ENCODE measurements around the gene DIP2C.
"Not testable (repeated sequence)": the region's sequence is repeated elsewhere in the genome, so short reads cannot be mapped to it uniquely, and the experiment has no call there.

DIP2C gene

DNA sequence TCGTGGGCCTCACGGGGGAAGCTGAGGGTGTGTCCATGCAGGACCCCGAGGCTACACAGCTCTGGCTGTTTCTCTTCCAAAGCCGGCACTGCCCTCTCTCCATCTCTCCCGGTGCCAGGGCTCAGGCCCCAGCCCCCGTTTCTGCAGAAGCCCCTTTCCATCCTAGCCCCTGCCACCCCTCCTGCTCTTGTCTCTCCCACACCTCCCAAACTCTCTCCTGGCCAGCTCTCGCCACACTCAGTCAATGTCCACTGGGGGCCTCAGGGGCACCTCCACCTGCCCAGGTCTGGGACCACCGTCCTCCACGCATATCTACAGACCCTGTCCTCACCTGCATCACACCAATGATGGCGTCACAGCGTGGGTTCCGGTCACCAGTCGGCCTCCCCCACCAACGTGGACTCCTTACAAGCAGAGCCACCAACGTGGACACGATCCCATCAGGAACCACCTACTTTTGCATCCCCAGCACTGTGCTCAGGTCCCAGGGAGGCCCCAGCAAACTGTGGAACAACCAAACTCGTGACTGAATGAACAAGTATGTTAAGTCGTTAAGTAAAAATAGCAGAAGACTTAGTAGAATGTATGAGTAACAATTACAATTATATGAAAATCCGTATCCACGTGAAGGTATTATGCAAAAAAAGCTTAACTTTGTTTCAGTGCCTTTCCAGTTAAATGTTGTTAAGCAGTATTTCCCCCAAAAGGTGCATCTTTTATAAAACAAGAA lies 38.4 kb downstream of the DIP2C start:
- Histone ChIP-seq H3K27ac (no peak overlapping the region), H3K4me3 (ENCODE audit: low read depth, low read length) (no peak overlapping the region), H3K9me3 (ENCODE audit: severe bottlenecking) (no peaks in the 10 kb centered on the region), H3K36me3 (no peaks in the 10 kb centered on the region), H3K27me3 (ENCODE audit: insufficient read depth, low read depth, severe bottlenecking) (no peaks in the 10 kb centered on the region)
- DNase-seq = no peak
- TF ChIP-seq, protein P1, sequence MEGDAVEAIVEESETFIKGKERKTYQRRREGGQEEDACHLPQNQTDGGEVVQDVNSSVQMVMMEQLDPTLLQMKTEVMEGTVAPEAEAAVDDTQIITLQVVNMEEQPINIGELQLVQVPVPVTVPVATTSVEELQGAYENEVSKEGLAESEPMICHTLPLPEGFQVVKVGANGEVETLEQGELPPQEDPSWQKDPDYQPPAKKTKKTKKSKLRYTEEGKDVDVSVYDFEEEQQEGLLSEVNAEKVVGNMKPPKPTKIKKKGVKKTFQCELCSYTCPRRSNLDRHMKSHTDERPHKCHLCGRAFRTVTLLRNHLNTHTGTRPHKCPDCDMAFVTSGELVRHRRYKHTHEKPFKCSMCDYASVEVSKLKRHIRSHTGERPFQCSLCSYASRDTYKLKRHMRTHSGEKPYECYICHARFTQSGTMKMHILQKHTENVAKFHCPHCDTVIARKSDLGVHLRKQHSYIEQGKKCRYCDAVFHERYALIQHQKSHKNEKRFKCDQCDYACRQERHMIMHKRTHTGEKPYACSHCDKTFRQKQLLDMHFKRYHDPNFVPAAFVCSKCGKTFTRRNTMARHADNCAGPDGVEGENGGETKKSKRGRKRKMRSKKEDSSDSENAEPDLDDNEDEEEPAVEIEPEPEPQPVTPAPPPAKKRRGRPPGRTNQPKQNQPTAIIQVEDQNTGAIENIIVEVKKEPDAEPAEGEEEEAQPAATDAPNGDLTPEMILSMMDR (IDR thresholded peaks at IDR 0.05; ENCODE audit: low read depth, low read length) = no peak

DNA sequence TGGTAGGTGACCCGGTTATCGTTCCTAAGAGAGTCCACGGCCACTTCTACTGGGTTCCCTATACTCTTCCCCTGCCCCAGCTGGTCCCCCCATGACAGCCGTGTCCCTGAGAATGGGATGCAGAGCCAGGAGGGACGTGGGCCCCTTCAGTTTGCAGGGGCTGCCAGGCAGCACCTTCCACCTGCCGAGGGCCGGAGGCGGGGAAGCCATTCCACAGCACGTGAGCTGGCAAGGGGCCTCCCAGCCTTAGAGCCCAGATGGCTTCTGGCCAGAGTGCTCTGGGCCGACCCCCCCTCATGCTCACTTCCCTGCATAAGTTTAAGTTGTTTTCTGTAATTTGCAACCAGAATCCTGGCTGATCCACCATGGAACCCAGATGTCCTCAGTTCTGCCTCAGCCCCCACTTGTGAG lies 39.0 kb downstream of the DIP2C start:
- no peaks in the 10 kb centered on the region for H3K36me3 ChIP-seq
- TF ChIP-seq, protein P1 (IDR thresholded peaks at IDR 0.05; ENCODE audit: low read depth, low read length) = no peak
- no peak overlapping the region for H3K27ac ChIP-seq
- H3K27me3 ChIP-seq (ENCODE audit: insufficient read depth, low read depth, severe bottlenecking) = no peaks in the 10 kb centered on the region
- no peak overlapping the region for H3K4me3 ChIP-seq (ENCODE audit: low read depth, low read length)
- no peaks in the 10 kb centered on the region for H3K9me3 ChIP-seq (ENCODE audit: severe bottlenecking)
- no peak for DNase-seq

DNA sequence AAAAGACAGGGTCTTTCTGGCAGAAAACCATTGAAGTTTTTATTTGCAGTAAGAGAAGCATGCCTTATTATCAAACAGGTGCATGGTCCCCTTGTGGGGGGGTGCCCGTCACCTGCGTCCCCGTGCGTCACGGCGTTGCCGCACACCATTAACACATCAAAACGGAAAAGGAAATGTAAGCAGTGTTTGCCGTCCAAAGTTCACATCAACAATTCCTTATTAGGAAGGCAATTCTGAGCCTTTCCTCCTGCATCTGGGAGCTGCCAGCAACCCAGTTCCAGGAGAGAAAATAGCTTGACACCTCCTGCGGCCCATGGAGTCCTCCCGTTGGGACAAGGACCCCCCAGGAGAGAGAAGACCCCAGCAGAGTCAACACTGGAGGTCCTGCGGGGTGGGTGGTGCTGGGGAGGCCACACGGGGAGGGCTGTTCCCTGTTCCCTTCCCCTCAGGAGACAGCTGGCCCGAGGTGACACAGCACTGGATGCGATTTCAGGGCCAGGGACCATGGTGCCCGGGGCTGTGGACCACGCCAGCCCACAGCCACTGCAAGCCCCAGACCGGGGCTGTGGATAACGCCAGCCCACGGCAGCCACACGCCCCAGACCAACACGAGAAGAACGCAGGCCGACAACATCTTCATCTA lies 39.5 kb downstream of the DIP2C start:
- DNase-seq = no peak
- TF ChIP-seq, protein P1 (IDR thresholded peaks at IDR 0.05; ENCODE audit: low read depth, low read length) = no peak
- no peak overlapping the region for H3K27ac ChIP-seq
- H3K9me3 ChIP-seq (ENCODE audit: severe bottlenecking) = no peaks in the 10 kb centered on the region
- H3K36me3 ChIP-seq = no peaks in the 10 kb centered on the region
- no peaks in the 10 kb centered on the region for H3K27me3 ChIP-seq (ENCODE audit: insufficient read depth, low read depth, severe bottlenecking)
- H3K4me3 ChIP-seq (ENCODE audit: low read depth, low read length) = no peak overlapping the region

DNA sequence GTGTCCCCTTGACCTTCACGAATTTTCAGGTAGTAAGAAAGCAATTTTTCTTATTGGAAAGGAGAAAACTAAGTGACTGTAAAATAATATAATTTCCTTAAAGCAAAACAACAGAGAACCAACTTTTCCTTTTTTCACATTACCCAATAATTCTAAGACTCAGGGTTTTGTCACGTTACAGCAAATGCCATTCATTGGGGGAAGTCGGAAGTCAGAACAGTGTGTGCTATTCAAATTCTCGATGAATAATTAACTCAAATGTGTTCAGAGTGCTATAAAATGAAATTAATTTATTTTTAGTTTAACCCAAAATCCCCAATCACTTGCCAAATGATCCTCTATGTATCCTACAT lies 40.0 kb downstream of the DIP2C start:
- Histone ChIP-seq H3K27ac (no peak overlapping the region), H3K4me3 (ENCODE audit: low read depth, low read length) (no peak overlapping the region), H3K9me3 (ENCODE audit: severe bottlenecking) (no peaks in the 10 kb centered on the region), H3K36me3 (no peaks in the 10 kb centered on the region), H3K27me3 (ENCODE audit: insufficient read depth, low read depth, severe bottlenecking) (no peaks in the 10 kb centered on the region)
- TF ChIP-seq, protein P1 (IDR thresholded peaks at IDR 0.05; ENCODE audit: low read depth, low read length) = no peak
- DNase-seq = no peak

DNA sequence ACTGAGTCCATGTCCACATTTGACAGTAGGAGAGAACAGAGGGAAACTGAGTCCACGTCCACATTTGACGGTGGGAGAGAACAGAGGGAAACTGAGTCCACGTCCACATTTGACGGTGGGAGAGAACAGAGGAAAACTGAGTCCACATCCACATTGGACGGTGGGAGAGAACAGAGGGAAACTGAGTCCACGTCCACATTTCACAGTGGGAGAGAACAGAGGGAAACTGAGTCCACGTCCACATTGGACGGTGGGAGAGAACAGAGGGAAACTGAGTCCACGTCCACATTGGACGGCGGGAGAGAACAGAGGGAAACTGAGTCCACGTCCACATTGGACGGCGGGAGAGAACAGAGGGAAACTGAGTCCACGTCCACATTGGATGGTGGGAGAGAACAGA lies 42.4 kb downstream of the DIP2C start:
- not testable (repeated sequence) for H3K27me3 ChIP-seq (ENCODE audit: insufficient read depth, low read depth, severe bottlenecking); DNase-seq; H3K27ac ChIP-seq; H3K36me3 ChIP-seq; H3K9me3 ChIP-seq (ENCODE audit: severe bottlenecking); H3K4me3 ChIP-seq (ENCODE audit: low read depth, low read length)

DNA sequence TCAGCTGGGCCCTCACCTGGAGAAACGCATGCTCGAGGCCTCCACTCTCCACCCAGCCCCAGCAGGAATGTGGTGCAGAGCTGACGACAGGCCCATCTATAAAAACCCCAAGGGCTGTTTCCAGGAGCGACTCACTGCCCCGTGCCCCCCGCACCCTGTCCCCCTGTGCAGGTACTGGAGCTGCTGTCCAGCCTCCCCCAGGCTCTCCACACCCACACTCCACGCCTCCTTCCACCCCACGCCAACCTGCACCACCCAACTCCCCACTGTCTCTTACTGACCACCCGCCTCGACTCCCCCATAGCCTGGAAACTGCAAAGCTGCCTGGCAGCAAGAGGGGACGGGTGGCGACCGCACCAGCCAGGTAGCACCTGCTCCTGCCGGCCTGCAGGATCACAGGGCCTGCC lies 43.3 kb downstream of the DIP2C start:
- DNase-seq = no peak
- no peaks in the 10 kb centered on the region for H3K9me3 ChIP-seq (ENCODE audit: severe bottlenecking)
- TF ChIP-seq, protein P1 (IDR thresholded peaks at IDR 0.05; ENCODE audit: low read depth, low read length) = no peak
- no peaks in the 10 kb centered on the region for H3K27me3 ChIP-seq (ENCODE audit: insufficient read depth, low read depth, severe bottlenecking)
- H3K27ac ChIP-seq = no peak overlapping the region
- no peaks in the 10 kb centered on the region for H3K36me3 ChIP-seq
- no peak overlapping the region for H3K4me3 ChIP-seq (ENCODE audit: low read depth, low read length)

Data from WERI-Rb-1 (cell line).